Mucosa of stomach (tissue), 1 donor: Measurements from ENCODE around the gene CRYBG2.
"Not testable (repeated sequence)": the region's sequence is repeated elsewhere in the genome, so short reads cannot be mapped to it uniquely, and the experiment has no call there.

Experiments
- H3K27me3 ChIP-seq: one replicate; pipeline ENCODE4 v1.7.0; 2013; ENCODE audit warnings: mild to moderate bottlenecking, low read length; ENCODE audit not compliant: control insufficient read depth, insufficient read depth
- H3K36me3 ChIP-seq: one replicate; pipeline ENCODE4 v1.7.0; 2013; ENCODE audit warnings: low read length; ENCODE audit not compliant: control insufficient read depth, insufficient read depth
- H3K4me1 ChIP-seq: one replicate; pipeline ENCODE4 v1.7.0; 2013; ENCODE audit warnings: mild to moderate bottlenecking, low read length; ENCODE audit not compliant: control insufficient read depth, insufficient read depth
- H3K4me3 ChIP-seq: one replicate; pipeline ENCODE4 v1.7.0; 2013; ENCODE audit warnings: low read length
- H3K9ac ChIP-seq: one replicate; pipeline ENCODE4 v1.7.0; 2013; ENCODE audit warnings: mild to moderate bottlenecking, low read length, moderate library complexity
- H3K9me3 ChIP-seq: one replicate; pipeline ENCODE4 v1.7.0; 2013; ENCODE audit warnings: mild to moderate bottlenecking, low read length, moderate library complexity; ENCODE audit not compliant: control insufficient read depth
- donor health status: Pancreatic carcinoma.

The CRYBG2 gene

DNA sequence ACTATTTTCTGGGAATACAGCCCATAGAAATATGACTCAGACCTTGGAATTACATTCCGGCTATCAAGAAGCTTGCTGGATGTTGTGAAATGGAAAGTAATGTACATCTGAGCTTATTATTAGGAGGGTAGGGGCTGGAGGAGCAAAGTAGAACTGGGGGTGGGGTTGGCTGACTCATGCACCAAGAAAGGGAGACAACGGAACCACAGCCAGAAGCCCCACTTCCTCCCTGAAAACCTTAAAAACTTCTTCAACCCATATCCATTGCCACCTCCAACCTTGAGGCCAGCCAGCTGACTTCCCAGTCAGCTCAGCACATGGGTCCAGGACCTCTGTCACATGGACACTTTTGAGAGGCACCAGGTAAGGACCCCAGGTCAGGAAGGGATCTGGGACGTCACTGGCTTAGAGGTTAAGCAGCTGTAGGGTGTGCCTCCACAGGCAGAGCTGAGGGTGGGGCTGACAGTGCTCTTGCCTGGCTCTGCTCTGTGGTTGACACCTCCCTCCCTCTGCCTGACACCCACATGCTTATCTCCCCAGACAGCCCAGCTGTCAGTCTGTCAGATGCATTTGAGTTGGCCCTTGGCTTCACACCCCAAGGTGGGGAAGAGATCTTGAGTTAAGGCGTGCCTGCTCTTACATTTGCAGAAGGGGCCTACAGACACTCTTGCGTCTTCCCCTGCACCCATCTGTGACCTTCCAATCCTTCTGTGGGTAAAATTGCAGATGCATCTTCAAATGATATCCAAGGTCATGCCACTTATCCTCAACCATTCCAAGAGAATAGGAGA is 24.4 kb upstream of the CRYBG2 start:
- Histone ChIP-seq H3K36me3 (no peaks in the 10 kb centered on the region), H3K9ac (no peak overlapping the region), H3K9me3 (no peaks in the 10 kb centered on the region), H3K4me1 (peaks cover 8% of the 10 kb centered on the region), H3K4me3 (no peak overlapping the region), H3K27me3 (no peaks in the 10 kb centered on the region)

GRCh38 chr1:26376050-26376449 is 22.1 kb upstream of the CRYBG2 start:
- no peak overlapping the region for H3K4me3 ChIP-seq
- H3K9me3 ChIP-seq, result no peaks in the 10 kb centered on the region
- H3K36me3 ChIP-seq, result no peaks in the 10 kb centered on the region
- H3K27me3 ChIP-seq, result no peaks in the 10 kb centered on the region
- no peak overlapping the region for H3K9ac ChIP-seq
- peaks cover 8% of the 10 kb centered on the region for H3K4me1 ChIP-seq

- no peak overlapping the region for H3K4me3 ChIP-seq
- no peaks in the 10 kb centered on the region for H3K9me3 ChIP-seq
- H3K36me3 ChIP-seq, result no peaks in the 10 kb centered on the region
- H3K9ac ChIP-seq, result no peak overlapping the region
- H3K27me3 ChIP-seq, result no peaks in the 10 kb centered on the region
- H3K4me1 ChIP-seq, result peaks cover 8% of the 10 kb centered on the region
Observed at GRCh38 chr1:26375081-26375480, 21.2 kb upstream of the CRYBG2 start.

DNA sequence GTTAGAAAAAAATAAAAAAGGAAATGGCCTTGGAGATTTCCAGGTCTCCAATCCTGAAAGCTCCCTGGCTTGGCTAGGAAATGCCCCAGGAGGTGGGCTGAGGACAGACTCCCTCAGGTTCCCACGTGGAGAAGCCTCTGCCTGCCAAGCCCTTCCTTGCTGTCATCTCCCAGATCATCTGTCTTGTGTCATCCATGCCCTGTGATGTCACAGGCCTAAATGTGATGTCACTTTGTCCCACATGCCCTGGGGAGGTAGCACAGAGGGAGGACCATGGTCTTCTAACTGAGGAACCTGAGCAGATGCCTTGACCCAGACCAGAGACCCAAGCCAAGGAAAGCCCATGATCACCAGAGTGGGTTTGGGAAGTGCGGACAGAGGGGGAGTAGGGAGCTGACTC is 20.4 kb upstream of the CRYBG2 start:
- not testable (repeated sequence) for H3K36me3 ChIP-seq, H3K4me1 ChIP-seq, H3K9me3 ChIP-seq, H3K4me3 ChIP-seq, H3K27me3 ChIP-seq, H3K9ac ChIP-seq

DNA sequence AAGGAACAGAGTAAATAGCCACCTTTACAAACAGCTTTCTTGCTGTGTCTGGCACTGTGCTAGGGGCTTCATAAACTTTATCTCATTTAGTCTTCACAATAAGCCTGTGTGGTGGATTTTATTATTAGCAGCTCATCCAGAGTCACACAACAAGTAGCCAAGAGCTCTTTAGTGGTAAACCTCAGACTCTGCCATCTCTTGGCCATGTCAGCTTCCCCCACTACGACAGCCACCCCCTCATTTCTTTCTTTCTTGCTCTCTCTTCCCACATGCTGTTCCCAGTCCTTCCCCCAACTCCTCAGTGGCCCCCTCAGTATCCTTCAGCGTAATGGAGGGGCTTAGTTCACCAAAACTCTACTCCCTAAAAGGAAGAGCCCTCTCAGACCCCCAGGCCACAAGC is 19.9 kb upstream of the CRYBG2 start:
- H3K27me3 ChIP-seq, result no peaks in the 10 kb centered on the region
- no peaks in the 10 kb centered on the region for H3K9me3 ChIP-seq
- H3K4me3 ChIP-seq, result no peak overlapping the region
- peaks cover 8% of the 10 kb centered on the region for H3K4me1 ChIP-seq
- no peaks in the 10 kb centered on the region for H3K36me3 ChIP-seq
- no peak overlapping the region for H3K9ac ChIP-seq

GRCh38 chr1:26373281-26373680 is 19.4 kb upstream of the CRYBG2 start:
- Histone ChIP-seq H3K4me1 (peaks cover 3% of the 10 kb centered on the region), H3K27me3 (no peaks in the 10 kb centered on the region), H3K9ac (no peak overlapping the region), H3K36me3 (no peaks in the 10 kb centered on the region), H3K4me3 (no peak overlapping the region), H3K9me3 (no peaks in the 10 kb centered on the region)

DNA sequence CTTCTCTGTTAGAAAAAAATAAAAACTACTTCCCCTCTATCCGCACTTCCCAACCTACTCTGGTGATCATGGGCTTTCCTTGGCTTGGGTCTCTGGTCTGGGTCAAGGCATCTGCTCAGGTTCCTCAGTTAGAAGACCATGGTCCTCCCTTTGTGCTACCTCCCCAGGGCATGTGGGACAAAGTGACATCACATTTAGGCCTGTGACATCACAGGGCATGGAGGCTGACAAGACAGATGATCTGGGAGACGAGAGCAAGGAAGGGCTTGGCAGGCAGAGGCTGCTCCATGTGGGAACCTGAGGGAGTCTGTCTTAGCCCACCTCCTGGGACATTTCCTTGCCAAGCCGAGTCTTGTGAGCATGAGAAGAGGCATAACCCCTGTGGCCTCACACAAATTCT is 18.7 kb upstream of the CRYBG2 start, which contains the start of gene ZNF683:
Gene ZNF683 (minus strand): TSS at position 140 of the 400 bp plus-strand sequence. CDS start 4,179 bp downstream, outside the sequence.
- H3K9me3 ChIP-seq, H3K27me3 ChIP-seq, H3K4me1 ChIP-seq, H3K36me3 ChIP-seq, H3K9ac ChIP-seq, H3K4me3 ChIP-seq: not testable (repeated sequence)

- no peaks in the 10 kb centered on the region for H3K27me3 ChIP-seq
Observed at GRCh38 chr1:26372039-26372438, 18.1 kb upstream of the CRYBG2 start.

DNA sequence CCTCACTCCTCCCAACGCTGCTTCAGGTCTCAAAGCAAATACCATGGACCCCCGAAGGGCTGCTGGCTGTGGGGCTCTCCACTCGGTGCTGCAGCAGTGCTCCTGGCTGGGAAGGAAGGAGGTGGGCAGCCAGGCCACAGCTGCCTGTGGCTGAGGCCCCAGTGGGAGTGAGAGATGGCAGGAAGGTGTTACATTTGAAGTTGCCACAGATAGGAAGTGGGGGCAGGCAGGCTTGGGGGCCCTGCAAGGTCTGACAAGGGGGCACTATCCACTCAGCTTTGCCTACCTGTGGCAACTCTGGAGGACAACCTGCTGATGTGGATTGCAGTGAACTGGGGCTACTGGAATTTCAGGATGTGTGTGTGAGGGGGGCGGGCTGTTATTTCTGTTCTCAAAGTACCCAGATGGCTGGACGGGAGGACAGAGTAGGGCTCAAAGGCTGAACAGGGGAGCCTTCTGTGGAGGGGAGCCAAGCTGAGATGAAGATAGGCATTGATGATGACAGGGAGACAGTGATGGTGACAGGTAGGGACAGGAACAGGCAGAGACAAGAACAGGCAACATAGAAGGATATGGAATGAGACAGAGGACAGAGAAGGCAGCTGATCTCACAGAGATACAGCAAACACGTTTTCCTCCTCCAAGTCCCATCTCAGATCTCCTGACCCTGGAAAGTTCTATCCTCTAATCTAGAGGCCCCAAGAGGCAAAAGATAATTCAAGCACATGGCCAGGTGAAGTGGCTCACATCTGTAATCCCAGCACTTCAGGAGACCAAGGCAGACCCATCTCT is 16.9 kb upstream of the CRYBG2 start:
- Histone ChIP-seq H3K4me3 (no peak overlapping the region), H3K27me3 (no peaks in the 10 kb centered on the region), H3K4me1 (no peaks in the 10 kb centered on the region), H3K9ac (no peak overlapping the region), H3K9me3 (no peaks in the 10 kb centered on the region), H3K36me3 (no peaks in the 10 kb centered on the region)

More at GRCh38 chr1:26372039-26372438, 18.1 kb upstream of the CRYBG2 start:
- Histone ChIP-seq H3K9ac (no peak overlapping the region), H3K4me3 (no peak overlapping the region), H3K4me1 (no peaks in the 10 kb centered on the region), H3K36me3 (no peaks in the 10 kb centered on the region), H3K9me3 (no peaks in the 10 kb centered on the region)

- H3K27me3 ChIP-seq, result peaks cover 8% of the 10 kb centered on the region
- H3K4me3 ChIP-seq, result no peak overlapping the region
- no peaks in the 10 kb centered on the region for H3K9me3 ChIP-seq
- H3K4me1 ChIP-seq, result peaks cover 5% of the 10 kb centered on the region
- no peaks in the 10 kb centered on the region for H3K36me3 ChIP-seq
- no peak overlapping the region for H3K9ac ChIP-seq
Observed at GRCh38 chr1:26368486-26368885, 14.6 kb upstream of the CRYBG2 start.

- peaks cover 7% of the 10 kb centered on the region for H3K4me1 ChIP-seq
- H3K4me3 ChIP-seq, result no peak overlapping the region
- no peaks in the 10 kb centered on the region for H3K36me3 ChIP-seq
- H3K9me3 ChIP-seq, result no peaks in the 10 kb centered on the region
- H3K27me3 ChIP-seq, result peaks cover 13% of the 10 kb centered on the region
- H3K9ac ChIP-seq, result no peak overlapping the region
Observed at GRCh38 chr1:26368006-26368405, 14.1 kb upstream of the CRYBG2 start.

DNA sequence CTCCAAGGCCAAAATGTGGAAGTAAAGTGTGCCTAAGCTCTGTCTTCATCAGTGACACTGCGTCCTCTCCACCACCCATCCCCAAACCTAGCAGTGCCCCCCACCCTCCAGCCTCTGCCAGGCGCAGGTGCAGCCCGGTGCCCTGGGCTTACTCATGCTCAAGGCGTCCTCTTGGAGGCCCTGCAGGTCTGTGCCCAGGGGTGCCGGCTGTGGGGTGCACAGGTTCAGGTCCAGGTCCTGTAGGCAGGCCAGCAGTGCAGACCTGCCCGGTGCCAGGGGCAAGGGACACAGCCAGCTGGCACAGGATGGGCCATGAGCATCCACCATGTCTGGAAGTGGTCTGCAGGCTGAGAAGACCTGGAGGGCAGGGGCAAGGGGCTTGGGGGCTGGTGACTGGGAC is 13.5 kb upstream of the CRYBG2 start:
- Histone ChIP-seq H3K27me3 (peaks cover 13% of the 10 kb centered on the region), H3K36me3 (no peaks in the 10 kb centered on the region), H3K9me3 (no peaks in the 10 kb centered on the region), H3K4me1 (peaks cover 7% of the 10 kb centered on the region), H3K9ac (no peak overlapping the region), H3K4me3 (no peak overlapping the region)
